GM21447 (cell line): ENCODE measurements around the gene CHIT1.

Source experiments
- ATAC-seq: cut with Tn5 transposase; IDR thresholded peaks from one replicate; pipeline ENCODE4 v1.9.1; 2021; ENCODE audit not compliant: unreplicated experiment

Gene CHIT1

GRCh38 chr1:203176273-203177035, 53.0 kb downstream of the CHIT1 start:
- ATAC-seq, result no peak

DNA sequence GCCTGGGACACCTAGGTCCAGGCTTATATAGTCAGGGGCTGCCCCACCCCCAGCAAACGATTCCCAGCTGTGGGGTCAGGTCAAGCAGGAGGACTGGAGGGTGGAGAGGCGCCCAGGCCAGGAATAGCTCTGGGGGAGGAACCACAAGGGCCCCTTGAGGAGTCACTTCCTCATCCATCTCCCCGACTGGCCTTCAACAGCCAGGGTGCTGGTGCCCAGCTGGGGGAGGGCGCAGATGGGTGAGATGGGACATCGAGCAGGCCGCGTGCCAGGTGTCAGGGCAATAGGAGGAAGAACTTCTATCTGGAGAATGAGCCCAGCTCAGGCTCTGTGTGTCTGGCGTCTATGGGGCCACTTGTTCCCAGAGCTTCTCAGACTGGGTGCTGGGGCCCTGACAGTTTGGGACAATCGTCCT, 53.6 kb downstream of the CHIT1 start:
- no peak for ATAC-seq

GRCh38 chr1:203175237-203175826, 54.1 kb downstream of the CHIT1 start, which contains the start of gene MYBPH:
Gene MYBPH (minus strand): TSS chr1:203175826. CDS start chr1:203175755, 71 bp downstream.
- ATAC-seq, result no peak

- ATAC-seq, result no peak
These were observed 55.0 kb downstream of the CHIT1 start for GRCh38 chr1:203174324-203174985.

DNA sequence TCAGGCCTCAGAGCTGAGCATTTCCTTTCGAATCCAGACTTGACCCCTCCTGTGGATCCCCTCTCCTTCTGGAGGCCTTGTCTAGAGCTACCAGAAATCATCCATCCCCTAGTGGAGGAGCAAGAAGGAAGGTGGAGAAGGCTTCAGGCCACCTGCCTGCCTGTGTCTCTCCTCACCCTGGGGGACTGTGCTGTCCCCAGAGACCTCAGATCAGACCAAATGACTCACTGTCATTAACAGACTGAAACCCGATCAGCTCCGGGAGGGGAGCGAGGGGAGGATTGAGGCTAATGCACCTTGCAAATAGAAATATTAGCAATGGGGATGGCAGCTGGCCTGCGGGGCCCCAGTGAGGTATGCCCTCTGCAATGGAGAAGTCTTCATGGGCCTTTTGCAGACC, 55.9 kb downstream of the CHIT1 start:
- ATAC-seq, result peak; percentile 92

DNA sequence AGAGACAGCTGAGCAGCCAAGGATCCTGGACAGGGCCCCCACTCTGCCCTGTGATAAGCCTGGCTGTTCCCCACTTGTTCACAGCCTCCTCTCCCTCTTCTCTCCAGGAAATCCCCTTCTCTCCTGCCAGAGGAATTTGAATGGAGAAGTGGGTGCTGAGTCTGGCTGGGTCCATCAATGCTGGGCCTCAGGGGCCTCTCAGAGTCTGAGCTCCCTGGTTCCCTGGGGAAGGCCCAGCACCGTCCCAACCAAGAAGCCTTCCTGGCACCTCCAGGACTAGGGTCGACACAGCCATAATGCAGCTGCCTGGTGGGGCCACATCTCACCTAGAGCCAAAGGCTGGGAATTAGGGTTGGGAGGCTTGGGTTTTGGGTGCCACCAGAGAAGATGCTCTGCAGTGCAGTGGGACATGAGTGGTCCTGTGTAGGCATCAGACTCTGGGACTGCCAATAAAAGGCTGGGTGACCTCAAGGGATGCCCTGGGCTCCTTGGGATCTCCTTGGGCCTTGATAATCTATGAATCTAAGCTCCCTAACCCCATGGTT, 56.4 kb downstream of the CHIT1 start:
- ATAC-seq, result no peak

GRCh38 chr1:203172184-203173010, 57.1 kb downstream of the CHIT1 start:
- no peak for ATAC-seq

DNA sequence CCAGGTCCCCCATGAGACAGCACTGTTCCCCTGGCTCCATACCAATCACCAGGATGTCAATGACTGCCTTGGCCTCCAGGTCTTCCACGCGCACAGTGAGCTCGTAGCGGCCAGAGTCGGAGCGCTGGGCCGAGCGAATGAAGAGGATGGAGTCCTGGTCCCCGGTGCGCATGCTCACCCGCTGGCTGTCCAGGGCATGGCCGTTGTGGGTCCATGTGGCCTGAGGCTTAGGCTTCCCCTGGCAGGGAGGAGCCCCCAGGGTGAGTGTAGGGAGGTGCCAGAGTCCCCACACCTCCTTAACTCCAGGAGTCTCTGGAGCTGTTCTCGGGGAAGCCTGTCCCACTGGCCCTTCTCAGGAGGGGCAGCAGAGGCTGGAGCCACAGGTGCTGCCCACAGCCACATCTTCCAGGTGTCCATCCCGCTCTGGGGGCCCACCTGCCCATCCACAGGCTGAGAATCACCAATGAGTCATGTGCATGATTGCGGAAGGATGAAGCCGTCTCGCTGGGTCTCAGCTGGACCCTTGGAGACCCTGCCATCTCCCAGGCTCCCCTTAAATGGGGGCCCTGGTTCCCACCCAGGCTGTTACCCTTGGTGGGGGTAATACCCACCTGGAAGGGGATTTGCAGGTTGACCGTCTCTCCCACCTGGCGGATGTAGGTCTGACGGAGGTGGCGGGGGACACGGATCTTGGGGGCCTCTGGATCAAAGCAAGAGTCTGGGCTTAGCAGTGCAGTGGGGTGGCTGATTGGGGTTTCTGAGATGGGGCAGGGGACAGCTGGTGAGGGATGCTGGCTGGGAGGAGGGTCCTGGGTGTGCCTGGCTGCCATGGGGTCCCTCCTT, 57.9 kb downstream of the CHIT1 start:
- no peak for ATAC-seq

DNA sequence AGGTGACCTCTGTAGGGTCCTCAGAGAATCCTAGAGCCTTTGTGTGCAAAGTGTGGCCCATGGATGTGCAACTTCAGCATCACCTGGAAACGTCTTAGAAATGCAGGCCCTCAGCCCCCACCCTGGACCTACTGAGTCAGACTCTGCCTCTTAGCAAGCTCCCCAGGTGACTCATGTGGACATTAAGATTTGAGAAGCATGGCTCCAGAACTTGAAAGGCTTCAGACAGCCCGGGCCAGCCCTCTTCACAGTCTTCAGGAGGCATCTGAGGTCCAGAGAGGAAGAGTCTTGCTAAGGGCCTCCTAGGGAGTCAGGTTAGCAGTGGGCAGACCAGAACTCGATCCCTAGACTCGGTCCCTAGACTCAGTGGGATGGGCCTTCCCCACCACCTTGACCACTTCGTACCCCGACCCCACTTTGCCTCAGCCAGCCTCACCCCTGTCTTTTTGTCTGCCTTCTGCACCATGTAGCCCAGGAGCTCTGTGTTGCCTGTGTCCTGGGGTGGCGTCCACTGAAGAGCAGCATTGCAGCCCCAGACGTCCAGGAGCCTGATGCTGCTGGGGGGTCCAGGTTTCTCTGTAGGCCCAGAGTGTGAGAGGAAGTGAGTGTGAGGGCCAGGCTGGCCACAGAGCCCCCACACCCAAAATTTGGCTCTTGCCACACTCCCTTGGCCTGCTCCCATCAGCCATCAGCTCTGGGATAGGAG, 58.7 kb downstream of the CHIT1 start:
- no peak for ATAC-seq

DNA sequence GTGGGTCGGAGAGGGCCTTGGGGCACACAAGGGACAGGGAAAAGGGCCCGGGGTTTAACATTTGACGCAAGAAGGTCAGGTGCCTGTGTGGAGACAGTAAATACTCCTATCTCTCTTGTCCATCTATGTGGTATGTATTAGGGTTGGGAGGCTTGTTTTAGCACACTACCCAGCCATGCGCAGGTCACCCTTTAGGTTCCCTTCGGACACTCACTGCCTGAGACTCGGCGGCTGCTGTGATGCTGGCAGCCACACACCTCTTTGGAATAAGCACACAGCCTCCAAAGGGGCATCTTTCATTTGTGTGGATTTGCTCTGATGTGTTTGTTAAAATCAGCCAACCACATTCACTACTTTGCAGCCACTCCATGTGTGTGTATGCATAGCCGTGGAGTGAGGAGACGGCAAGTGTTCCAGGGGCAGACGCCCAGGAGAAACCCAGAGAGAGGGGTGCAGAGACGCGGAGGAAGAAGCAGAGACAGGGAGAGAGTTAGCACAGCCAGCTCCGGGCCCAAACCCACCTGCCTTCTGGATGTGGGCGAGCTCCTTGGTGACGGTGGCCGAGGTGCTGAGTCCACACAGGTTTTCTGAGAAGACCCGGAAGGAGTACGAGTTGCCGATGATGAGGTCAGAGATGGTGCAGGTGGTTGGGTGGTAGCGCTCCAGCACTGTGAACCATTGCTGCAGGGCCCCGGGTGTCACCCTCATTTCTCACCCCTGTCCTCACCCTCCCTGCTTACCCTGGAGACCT, 59.5 kb downstream of the CHIT1 start:
- no peak for ATAC-seq

DNA sequence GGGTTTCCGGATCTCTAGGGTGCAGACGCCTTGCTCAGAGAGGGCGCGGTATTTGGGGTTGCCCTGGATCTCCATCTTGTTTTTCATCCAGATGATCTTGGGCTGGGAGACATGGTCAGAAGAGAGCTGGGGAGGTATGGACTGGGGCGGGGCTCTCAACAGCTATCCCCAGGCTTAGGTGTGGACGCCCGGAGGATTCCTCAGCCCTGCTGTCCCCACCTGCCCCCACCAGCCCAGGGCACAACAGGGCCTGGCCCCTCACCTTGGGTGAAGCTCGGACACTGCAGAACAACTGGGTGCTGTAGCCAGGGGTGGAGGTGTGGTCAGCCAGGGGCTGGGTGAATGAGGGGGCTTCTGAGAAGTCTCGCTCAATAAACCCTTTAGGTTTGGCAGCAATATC, 60.5 kb downstream of the CHIT1 start:
- no peak for ATAC-seq

GRCh38 chr1:203168256-203168786, 61.2 kb downstream of the CHIT1 start:
- ATAC-seq, result no peak

DNA sequence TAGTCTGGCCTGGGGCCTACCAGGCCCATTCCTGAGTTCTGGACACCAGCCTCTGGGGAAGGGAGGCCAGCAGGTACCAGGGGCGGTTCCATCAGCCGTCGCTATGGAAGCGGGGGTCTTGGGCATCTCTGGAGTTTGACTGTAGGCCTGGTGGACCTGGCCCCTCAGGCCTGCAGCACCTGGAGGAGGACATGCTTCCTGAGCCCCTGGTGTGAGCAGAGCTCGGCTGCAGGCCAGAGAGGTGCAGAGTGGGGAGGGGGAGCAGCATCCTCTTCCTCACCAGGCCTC, 61.6 kb downstream of the CHIT1 start:
- ATAC-seq, result no peak

DNA sequence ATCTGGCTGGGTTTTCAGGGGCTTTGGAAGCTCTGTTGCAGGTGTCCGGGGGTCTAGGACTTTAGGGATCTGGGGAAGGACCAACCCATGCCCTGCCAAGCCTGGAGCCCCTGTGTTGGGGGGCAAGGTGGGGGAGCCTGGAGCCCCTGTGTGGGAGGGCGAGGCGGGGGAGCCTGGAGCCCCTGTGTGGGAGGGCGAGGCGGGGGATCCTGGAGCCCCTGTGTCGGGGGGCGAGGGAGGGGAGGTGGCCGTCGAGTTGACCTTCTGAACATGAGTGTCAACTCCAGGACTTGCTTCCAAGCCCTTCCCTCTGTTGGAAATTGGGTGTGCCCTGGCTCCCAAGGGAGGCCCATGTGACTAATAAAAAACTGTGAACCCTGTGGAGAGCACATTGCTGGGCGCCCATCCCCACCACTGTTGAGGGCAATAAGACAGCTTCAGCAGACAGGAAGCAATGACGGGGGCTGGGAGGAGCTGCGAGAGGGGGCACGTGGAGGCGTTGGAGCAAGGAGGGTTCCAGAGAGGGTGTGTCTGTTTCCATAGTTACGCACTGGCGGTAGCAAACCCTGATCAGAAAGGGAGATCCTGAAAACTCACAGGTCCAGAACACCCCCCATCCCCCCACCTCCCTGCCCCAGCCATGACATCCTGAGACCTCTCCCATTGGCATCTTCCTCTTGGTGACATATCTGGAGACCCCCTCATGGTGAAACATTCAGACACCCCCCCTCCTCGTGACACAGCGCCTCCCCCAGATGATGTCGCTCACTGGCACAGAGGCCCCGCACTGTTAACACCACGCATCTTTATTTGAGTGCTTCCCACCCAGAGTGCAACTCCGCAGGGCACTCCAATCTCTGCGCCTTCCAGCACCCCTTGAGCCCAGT, 62.2 kb downstream of the CHIT1 start:
- no peak for ATAC-seq

- no peak for ATAC-seq
These were observed 63.1 kb downstream of the CHIT1 start for GRCh38 chr1:203166192-203166940.
